ENCODE results near the gene AKTIP. TPM values are rescaled to one million over a fixed set of nuclear protein-coding genes. Genes with fewer than 3 reads are reported as not detected.
"Not testable (repeated sequence)": the region's sequence is repeated elsewhere in the genome, so short reads cannot be mapped to it uniquely, and the experiment has no call there.

AKTIP gene
- total RNA-seq, 1 donor from 2014 or later: 36.1 TPM

- Mint-ChIP-seq H3K36me3 (ENCODE audit: low read depth) (no peaks in the 10 kb centered on the region), H3K27me3 (ENCODE audit: low read depth) (peaks cover 22% of the 10 kb centered on the region), H3K4me3 (ENCODE audit: unreplicated experiment) (no peak overlapping the region), H3K9me3 (ENCODE audit: low read depth) (no peaks in the 10 kb centered on the region), H3K4me1 (ENCODE audit: low read depth) (no peaks in the 10 kb centered on the region), H3K27ac (ENCODE audit: unreplicated experiment) (no peak overlapping the region)
- TF ChIP-seq, protein P1, sequence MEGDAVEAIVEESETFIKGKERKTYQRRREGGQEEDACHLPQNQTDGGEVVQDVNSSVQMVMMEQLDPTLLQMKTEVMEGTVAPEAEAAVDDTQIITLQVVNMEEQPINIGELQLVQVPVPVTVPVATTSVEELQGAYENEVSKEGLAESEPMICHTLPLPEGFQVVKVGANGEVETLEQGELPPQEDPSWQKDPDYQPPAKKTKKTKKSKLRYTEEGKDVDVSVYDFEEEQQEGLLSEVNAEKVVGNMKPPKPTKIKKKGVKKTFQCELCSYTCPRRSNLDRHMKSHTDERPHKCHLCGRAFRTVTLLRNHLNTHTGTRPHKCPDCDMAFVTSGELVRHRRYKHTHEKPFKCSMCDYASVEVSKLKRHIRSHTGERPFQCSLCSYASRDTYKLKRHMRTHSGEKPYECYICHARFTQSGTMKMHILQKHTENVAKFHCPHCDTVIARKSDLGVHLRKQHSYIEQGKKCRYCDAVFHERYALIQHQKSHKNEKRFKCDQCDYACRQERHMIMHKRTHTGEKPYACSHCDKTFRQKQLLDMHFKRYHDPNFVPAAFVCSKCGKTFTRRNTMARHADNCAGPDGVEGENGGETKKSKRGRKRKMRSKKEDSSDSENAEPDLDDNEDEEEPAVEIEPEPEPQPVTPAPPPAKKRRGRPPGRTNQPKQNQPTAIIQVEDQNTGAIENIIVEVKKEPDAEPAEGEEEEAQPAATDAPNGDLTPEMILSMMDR (IDR thresholded peaks at IDR 0.05): no peak
- DNase-seq (ENCODE audit: low spot score): no peak
Measured at GRCh38 chr16:53541326-53541725, 38.3 kb upstream of the AKTIP start.

GRCh38 chr16:53539759-53540718 lies 37.0 kb upstream of the AKTIP start:
- not testable (repeated sequence) for H3K9me3 Mint-ChIP-seq (ENCODE audit: low read depth)

DNA sequence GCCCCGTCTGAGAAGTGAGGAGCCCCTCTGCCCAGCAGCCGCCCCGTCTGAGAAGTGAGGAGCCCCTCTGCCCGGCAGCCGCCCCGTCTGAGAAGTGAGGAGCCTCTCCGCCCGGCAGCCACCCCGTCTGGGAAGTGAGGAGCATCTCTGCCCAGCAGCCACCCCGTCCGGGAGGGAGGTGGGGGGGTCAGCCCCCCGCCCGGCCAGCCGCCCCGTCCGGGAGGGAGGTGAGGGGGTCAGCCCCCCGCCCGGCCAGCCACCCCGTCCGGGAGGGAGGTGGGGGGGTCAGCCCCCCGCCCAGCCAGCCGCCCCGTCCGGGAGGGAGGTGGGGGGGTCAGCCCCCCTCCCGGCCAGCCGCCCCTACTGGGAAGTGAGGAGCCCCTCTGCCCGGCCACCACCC lies 36.3 kb upstream of the AKTIP start:
- not testable (repeated sequence) for H3K4me1 Mint-ChIP-seq (ENCODE audit: low read depth); H3K9me3 Mint-ChIP-seq (ENCODE audit: low read depth); H3K27ac Mint-ChIP-seq (ENCODE audit: unreplicated experiment); H3K36me3 Mint-ChIP-seq (ENCODE audit: low read depth); DNase-seq (ENCODE audit: low spot score); H3K4me3 Mint-ChIP-seq (ENCODE audit: unreplicated experiment)
- H3K27me3 Mint-ChIP-seq (ENCODE audit: low read depth): peaks cover 12% of the 10 kb centered on the region

More at GRCh38 chr16:53539759-53540718, 37.0 kb upstream of the AKTIP start:
- not testable (repeated sequence) for H3K4me3 Mint-ChIP-seq (ENCODE audit: unreplicated experiment); H3K36me3 Mint-ChIP-seq (ENCODE audit: low read depth); DNase-seq (ENCODE audit: low spot score); H3K27ac Mint-ChIP-seq (ENCODE audit: unreplicated experiment); H3K4me1 Mint-ChIP-seq (ENCODE audit: low read depth)
- H3K27me3 Mint-ChIP-seq (ENCODE audit: low read depth): peaks cover 17% of the 10 kb centered on the region

- Mint-ChIP-seq H3K9me3 (ENCODE audit: low read depth) (no peaks in the 10 kb centered on the region), H3K27me3 (ENCODE audit: low read depth) (peaks cover 4% of the 10 kb centered on the region), H3K4me1 (ENCODE audit: low read depth) (no peaks in the 10 kb centered on the region), H3K36me3 (ENCODE audit: low read depth) (no peaks in the 10 kb centered on the region), H3K4me3 (ENCODE audit: unreplicated experiment) (no peak overlapping the region), H3K27ac (ENCODE audit: unreplicated experiment) (no peak overlapping the region)
- TF ChIP-seq, protein P1 (IDR thresholded peaks at IDR 0.05): no peak
- no peak for DNase-seq (ENCODE audit: low spot score)
Measured at GRCh38 chr16:53537626-53538025, 34.6 kb upstream of the AKTIP start.

- peaks cover 3% of the 10 kb centered on the region for H3K9me3 Mint-ChIP-seq (ENCODE audit: low read depth)
- H3K36me3 Mint-ChIP-seq (ENCODE audit: low read depth): peaks cover 2% of the 10 kb centered on the region
- no peak for DNase-seq (ENCODE audit: low spot score)
- TF ChIP-seq, protein P1 (IDR thresholded peaks at IDR 0.05): no peak
- H3K27me3 Mint-ChIP-seq (ENCODE audit: low read depth): peaks cover 2% of the 10 kb centered on the region
- no peaks in the 10 kb centered on the region for H3K4me1 Mint-ChIP-seq (ENCODE audit: low read depth)
- H3K4me3 Mint-ChIP-seq (ENCODE audit: unreplicated experiment): no peak overlapping the region
- no peak overlapping the region for H3K27ac Mint-ChIP-seq (ENCODE audit: unreplicated experiment)
Measured at GRCh38 chr16:53534206-53534605, 31.2 kb upstream of the AKTIP start.

- H3K27me3 Mint-ChIP-seq (ENCODE audit: low read depth): no peaks in the 10 kb centered on the region
- peaks cover 3% of the 10 kb centered on the region for H3K9me3 Mint-ChIP-seq (ENCODE audit: low read depth)
- DNase-seq (ENCODE audit: low spot score): no peak
- H3K36me3 Mint-ChIP-seq (ENCODE audit: low read depth): peaks cover 2% of the 10 kb centered on the region
- H3K4me3 Mint-ChIP-seq (ENCODE audit: unreplicated experiment): no peak overlapping the region
- no peaks in the 10 kb centered on the region for H3K4me1 Mint-ChIP-seq (ENCODE audit: low read depth)
- TF ChIP-seq, protein P1 (IDR thresholded peaks at IDR 0.05): no peak
- no peak overlapping the region for H3K27ac Mint-ChIP-seq (ENCODE audit: unreplicated experiment)
Measured at GRCh38 chr16:53530741-53531140, 27.7 kb upstream of the AKTIP start.
